PC-9 (cell line): ENCODE results near the gene TOR4A.

Experiments
- CTCF ChIP-seq: fragments of 200-600 bp; sonication (generic); conservative IDR thresholded peaks from 2 replicates; pipeline ENCODE4 v1.6.1; 2017; ENCODE audit warnings: mixed run types, antibody characterized with exemption, mild to moderate bottlenecking, moderate library complexity
- EZH2 ChIP-seq: fragments of 200-600 bp; sonication (generic); IDR thresholded peaks from 2 replicates; pipeline ENCODE4 v1.8.0; 2017; ENCODE audit warnings: antibody characterized with exemption, low read depth

- TF ChIP-seq CTCF, result no peak
- TF ChIP-seq EZH2, result no peak
Observed at GRCh38 chr9:137297966-137298365, 20.4 kb downstream of the TOR4A start.
